Suprapubic skin (tissue), 4 donors: ENCODE results near the gene COL4A3. TPM values are rescaled to one million over a fixed set of nuclear protein-coding genes. Genes with fewer than 3 reads are reported as not detected.

Experiments
- DNase-seq, 2 donors: peaks; one replicate each; pipeline ENCODE4 v3.0.0-alpha.2; 2019; ENCODE audit warnings: low spot score in 2 of 2
- H3K27ac ChIP-seq: fragments of 200-600 bp; sonication (generic); one replicate; pipeline ENCODE4 v1.5.1; 2019
- H3K27me3 ChIP-seq: fragments of 200-600 bp; sonication (generic); one replicate; pipeline ENCODE4 v1.5.1; 2019
- H3K36me3 ChIP-seq: fragments of 200-600 bp; sonication (generic); one replicate; pipeline ENCODE4 v1.5.1; 2019
- H3K4me1 ChIP-seq: fragments of 200-600 bp; sonication (generic); one replicate; pipeline ENCODE4 v1.5.1; 2019
- H3K4me3 ChIP-seq: fragments of 200-600 bp; sonication (generic); one replicate; pipeline ENCODE4 v1.5.1; 2019; ENCODE audit warnings: mild to moderate bottlenecking
- H3K9me3 ChIP-seq: fragments of 200-600 bp; sonication (generic); one replicate; pipeline ENCODE4 v1.5.1; 2019
- EP300 ChIP-seq: sonication (generic); formaldehyde crosslinking; IDR thresholded peaks from one replicate; pipeline ENCODE4 v1.6.1; 2017; ENCODE audit warnings: antibody characterized with exemption
- POLR2A ChIP-seq, 2 donors: fragments of 450-650 bp; IDR thresholded peaks; one replicate each; pipeline ENCODE4 v1.6.1; 2017; ENCODE audit warnings: antibody characterized with exemption in 2 of 2, mild to moderate bottlenecking in 2 of 2, moderate library complexity in 2 of 2
- POLR2AphosphoS5 ChIP-seq, 3 donors: sonication (generic); formaldehyde crosslinking; IDR thresholded peaks; one replicate each; pipeline ENCODE4 v1.6.1; 2017; ENCODE audit warnings: antibody characterized with exemption in 3 of 3
- WGBS: methylation state at CpG from one replicate; pipeline ENCODE4 v1.1.5; 2018; 5-methylcytosine and 5-hydroxymethylcytosine counted together
- total RNA-seq, 4 donors: library from RNA; depleted of rRNA; stranded (reverse); fragments of >200 nt; gene quantifications; one replicate each; pipeline ENCODE4 v1.1.0, GENCODE V29; 2016
- TF ChIP-seq, protein P1 (sequence below), 2 donors: fragments of 200-600 bp in 1 of 2; fragments of 450-650 bp in 1 of 2; sonication (generic) in 1 of 2; IDR thresholded peaks; one replicate each; pipeline ENCODE4 v1.5.1; 2016 to 2019; ENCODE audit warnings: antibody characterized with exemption in 2 of 2, mild to moderate bottlenecking in 1 of 2, moderate library complexity in 1 of 2

COL4A3 gene
- total RNA-seq, 4 donors from 2014 or later: 0.26 to 2.2 (median 0.80) TPM; not detected in 1

DNA sequence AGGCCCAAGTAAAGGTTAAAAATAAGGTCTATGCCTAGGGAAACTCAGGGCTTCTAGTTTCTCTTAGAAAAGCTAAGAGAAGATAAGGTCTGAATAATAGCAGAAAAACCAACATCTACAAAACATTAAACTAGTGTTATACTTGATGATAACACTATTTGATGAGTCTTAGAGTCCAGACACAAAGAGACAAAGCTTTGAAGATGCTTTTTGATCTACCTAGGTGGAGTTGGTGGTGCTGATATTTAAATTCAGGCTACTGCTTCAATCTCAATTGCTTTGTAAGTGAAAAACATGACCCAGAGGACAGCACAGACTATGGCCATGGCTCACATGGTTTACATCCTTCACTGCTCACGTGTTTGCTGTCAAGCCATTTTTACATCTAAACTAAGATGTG, 148.9 kb downstream of the COL4A3 start:
- 83% methylated on average over 1 of the region's 1 CpG for WGBS
- TF ChIP-seq, protein P1, sequence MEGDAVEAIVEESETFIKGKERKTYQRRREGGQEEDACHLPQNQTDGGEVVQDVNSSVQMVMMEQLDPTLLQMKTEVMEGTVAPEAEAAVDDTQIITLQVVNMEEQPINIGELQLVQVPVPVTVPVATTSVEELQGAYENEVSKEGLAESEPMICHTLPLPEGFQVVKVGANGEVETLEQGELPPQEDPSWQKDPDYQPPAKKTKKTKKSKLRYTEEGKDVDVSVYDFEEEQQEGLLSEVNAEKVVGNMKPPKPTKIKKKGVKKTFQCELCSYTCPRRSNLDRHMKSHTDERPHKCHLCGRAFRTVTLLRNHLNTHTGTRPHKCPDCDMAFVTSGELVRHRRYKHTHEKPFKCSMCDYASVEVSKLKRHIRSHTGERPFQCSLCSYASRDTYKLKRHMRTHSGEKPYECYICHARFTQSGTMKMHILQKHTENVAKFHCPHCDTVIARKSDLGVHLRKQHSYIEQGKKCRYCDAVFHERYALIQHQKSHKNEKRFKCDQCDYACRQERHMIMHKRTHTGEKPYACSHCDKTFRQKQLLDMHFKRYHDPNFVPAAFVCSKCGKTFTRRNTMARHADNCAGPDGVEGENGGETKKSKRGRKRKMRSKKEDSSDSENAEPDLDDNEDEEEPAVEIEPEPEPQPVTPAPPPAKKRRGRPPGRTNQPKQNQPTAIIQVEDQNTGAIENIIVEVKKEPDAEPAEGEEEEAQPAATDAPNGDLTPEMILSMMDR (IDR thresholded peaks at IDR 0.05): no peak
- TF ChIP-seq POLR2A (IDR thresholded peaks at IDR 0.05) (no peak), POLR2AphosphoS5 (IDR thresholded peaks at IDR 0.05) (no peak), EP300 (no peak)
- Histone ChIP-seq H3K9me3 (no peaks in the 10 kb centered on the region), H3K36me3 (no peaks in the 10 kb centered on the region), H3K27ac (no peak overlapping the region), H3K27me3 (no peaks in the 10 kb centered on the region), H3K4me1 (no peaks in the 10 kb centered on the region), H3K4me3 (no peak overlapping the region)
- no peak for DNase-seq

DNA sequence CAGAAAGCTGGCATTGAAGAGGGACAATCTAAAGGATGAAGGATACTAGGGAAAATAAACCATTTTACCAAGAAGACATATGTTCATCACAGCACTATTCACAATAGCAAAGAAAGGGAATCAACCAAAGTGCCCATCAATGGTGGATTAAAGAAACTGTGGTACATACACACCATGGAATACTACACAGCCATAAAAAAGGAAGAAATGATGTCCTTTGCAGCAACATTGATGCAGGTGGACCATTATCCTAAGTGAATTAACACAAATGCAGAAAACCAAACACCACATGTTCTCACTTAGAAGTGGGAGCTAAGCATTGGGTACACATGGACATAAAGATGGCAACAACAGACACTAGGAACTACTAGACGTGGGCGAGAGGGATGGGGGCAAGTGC, 153.4 kb downstream of the COL4A3 start:
- no peaks in the 10 kb centered on the region for H3K4me1 ChIP-seq
- no peaks in the 10 kb centered on the region for H3K27me3 ChIP-seq
- no peaks in the 10 kb centered on the region for H3K36me3 ChIP-seq
- no peaks in the 10 kb centered on the region for H3K9me3 ChIP-seq
- no peak overlapping the region for H3K27ac ChIP-seq
- TF ChIP-seq POLR2AphosphoS5 (IDR thresholded peaks at IDR 0.05) (no peak), POLR2A (IDR thresholded peaks at IDR 0.05) (no peak), EP300 (no peak)
- TF ChIP-seq, protein P1 (IDR thresholded peaks at IDR 0.05): no peak
- WGBS: 81% methylated on average over 2 of the region's 2 CpGs
- no peak for DNase-seq
- H3K4me3 ChIP-seq: no peak overlapping the region

GRCh38 chr2:227320305-227321094, 156.1 kb downstream of the COL4A3 start:
- TF ChIP-seq POLR2AphosphoS5 (IDR thresholded peaks at IDR 0.05) (no peak), POLR2A (IDR thresholded peaks at IDR 0.05) (no peak), EP300 (no peak)
- TF ChIP-seq, protein P1 (IDR thresholded peaks at IDR 0.05): no peak
- no peak for DNase-seq
- 81% methylated on average over 8 of the region's 33 CpGs for WGBS
- no peak overlapping the region for H3K27ac ChIP-seq
- no peaks in the 10 kb centered on the region for H3K36me3 ChIP-seq
- H3K27me3 ChIP-seq: no peaks in the 10 kb centered on the region
- H3K4me3 ChIP-seq: no peak overlapping the region
- H3K9me3 ChIP-seq: no peaks in the 10 kb centered on the region
- H3K4me1 ChIP-seq: peaks cover 6% of the 10 kb centered on the region

DNA sequence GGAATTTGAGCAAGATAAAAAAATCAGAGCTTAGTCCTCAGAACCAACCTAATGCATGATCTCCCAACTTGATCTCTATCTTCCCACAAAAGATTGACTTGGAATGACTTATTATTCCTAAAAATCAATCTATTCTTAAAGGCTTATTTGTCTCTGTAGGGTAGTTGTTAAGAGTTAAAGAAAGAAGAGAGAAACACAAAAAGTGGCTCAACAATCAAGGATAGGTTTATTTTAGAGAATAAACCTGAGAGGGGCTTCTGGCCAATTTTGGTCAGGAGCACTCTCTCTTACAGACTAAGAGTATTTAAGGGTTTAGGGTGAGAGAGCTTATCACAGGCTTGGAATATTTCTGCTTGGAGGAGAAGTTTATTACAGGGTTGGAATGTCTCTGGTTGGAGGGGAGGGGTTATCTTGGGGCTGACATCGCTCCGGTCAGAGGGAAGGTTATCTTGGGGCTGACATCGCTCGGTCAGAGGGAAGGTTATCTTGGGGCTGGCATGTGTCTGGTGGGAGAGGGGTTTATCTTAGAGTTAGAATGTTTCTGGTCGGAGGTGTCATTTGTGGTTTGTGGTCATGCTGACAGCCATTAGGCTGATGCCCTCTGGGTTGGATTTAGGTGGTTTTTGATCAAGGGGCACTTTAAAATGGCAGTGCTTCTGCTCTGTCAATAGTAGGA, 158.2 kb downstream of the COL4A3 start:
- Histone ChIP-seq H3K4me1 (peaks cover 19% of the 10 kb centered on the region), H3K27me3 (no peaks in the 10 kb centered on the region), H3K36me3 (no peaks in the 10 kb centered on the region), H3K9me3 (no peaks in the 10 kb centered on the region), H3K4me3 (no peak overlapping the region), H3K27ac (no peak overlapping the region)
- no peak for DNase-seq
- 90% methylated on average over 5 of the region's 5 CpGs for WGBS
- TF ChIP-seq, protein P1 (IDR thresholded peaks at IDR 0.05): no peak
- TF ChIP-seq EP300 (no peak), POLR2AphosphoS5 (IDR thresholded peaks at IDR 0.05) (no peak), POLR2A (IDR thresholded peaks at IDR 0.05) (no peak)

GRCh38 chr2:227323818-227324217, 159.4 kb downstream of the COL4A3 start:
- Histone ChIP-seq H3K27ac (no peak overlapping the region), H3K27me3 (no peaks in the 10 kb centered on the region), H3K9me3 (no peaks in the 10 kb centered on the region), H3K36me3 (no peaks in the 10 kb centered on the region), H3K4me3 (no peak overlapping the region), H3K4me1 (peaks cover 19% of the 10 kb centered on the region)
- 96% methylated on average over 4 of the region's 4 CpGs for WGBS
- DNase-seq: no peak
- TF ChIP-seq POLR2A (IDR thresholded peaks at IDR 0.05): no peak
